Vagina (tissue), 2 donors: Measurements from ENCODE around the gene RPS19.

ENCODE experiments used
- POLR2A ChIP-seq, 2 donors: fragments of 450-650 bp; IDR thresholded peaks; one replicate each; pipeline ENCODE4 v1.6.1; 2017; ENCODE audit warnings: antibody characterized with exemption in 2 of 2, mild to moderate bottlenecking in 2 of 2, moderate library complexity in 2 of 2
- POLR2AphosphoS5 ChIP-seq, 2 donors: sonication (generic); formaldehyde crosslinking; IDR thresholded peaks; one replicate each; pipeline ENCODE4 v1.9.0; 2017; ENCODE audit warnings: antibody characterized with exemption in 2 of 2, mild to moderate bottlenecking in 2 of 2, low read depth in 1 of 2; ENCODE audit not compliant: insufficient read depth in 1 of 2
- TF ChIP-seq, protein P1 (sequence below), 3 experiments: fragments of 450-650 bp in 2 of 3; fragments of 200-600 bp in 1 of 3; sonication (generic) in 1 of 3; IDR thresholded peaks; one replicate each; pipeline ENCODE4 v1.5.1; 2017 to 2019; ENCODE audit warnings: antibody characterized with exemption in 3 of 3, mild to moderate bottlenecking in 2 of 3, moderate library complexity in 2 of 3

DNA sequence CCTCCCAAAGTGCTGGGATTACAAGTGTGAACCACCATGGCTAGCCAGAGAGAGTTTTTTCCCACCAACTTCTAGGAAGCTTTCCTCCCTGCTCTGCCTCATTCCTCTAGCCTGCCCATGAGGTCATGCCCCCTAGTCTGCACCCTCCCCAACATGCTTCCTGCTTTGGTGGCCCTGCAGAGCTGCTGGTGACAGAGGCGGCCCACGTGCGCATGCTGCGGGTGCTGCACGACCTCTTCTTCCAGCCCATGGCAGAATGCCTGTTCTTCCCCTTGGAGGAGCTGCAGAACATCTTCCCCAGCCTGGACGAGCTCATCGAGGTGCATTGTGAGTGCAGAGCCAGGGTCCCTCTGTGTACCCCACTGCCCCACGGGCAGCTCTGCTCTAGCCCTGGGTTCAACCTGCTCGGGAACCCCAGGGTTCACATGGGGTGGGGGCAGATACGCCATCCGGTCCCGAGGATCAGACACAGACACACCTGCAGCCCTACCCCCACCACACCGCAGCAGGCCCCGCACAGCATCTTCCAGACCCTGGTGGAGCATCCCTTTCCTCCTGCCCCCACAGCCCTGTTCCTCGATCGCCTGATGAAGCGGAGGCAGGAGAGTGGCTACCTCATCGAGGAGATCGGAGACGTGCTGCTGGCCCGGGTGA, 41.8 kb downstream of the RPS19 start:
- TF ChIP-seq, protein P1, sequence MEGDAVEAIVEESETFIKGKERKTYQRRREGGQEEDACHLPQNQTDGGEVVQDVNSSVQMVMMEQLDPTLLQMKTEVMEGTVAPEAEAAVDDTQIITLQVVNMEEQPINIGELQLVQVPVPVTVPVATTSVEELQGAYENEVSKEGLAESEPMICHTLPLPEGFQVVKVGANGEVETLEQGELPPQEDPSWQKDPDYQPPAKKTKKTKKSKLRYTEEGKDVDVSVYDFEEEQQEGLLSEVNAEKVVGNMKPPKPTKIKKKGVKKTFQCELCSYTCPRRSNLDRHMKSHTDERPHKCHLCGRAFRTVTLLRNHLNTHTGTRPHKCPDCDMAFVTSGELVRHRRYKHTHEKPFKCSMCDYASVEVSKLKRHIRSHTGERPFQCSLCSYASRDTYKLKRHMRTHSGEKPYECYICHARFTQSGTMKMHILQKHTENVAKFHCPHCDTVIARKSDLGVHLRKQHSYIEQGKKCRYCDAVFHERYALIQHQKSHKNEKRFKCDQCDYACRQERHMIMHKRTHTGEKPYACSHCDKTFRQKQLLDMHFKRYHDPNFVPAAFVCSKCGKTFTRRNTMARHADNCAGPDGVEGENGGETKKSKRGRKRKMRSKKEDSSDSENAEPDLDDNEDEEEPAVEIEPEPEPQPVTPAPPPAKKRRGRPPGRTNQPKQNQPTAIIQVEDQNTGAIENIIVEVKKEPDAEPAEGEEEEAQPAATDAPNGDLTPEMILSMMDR (IDR thresholded peaks at IDR 0.05), result no peak
- TF ChIP-seq POLR2AphosphoS5 (IDR thresholded peaks at IDR 0.05; ENCODE audit: insufficient read depth in 1 of 2, low read depth in 1 of 2) (no peak), POLR2A (IDR thresholded peaks at IDR 0.05) (no peak)
